H1 (cell line): ENCODE data around the gene HIGD1B. TPM values are rescaled to one million over a fixed set of nuclear protein-coding genes. Genes with fewer than 3 reads are reported as not detected.

Source experiments
- HDAC2 ChIP-seq, 2 experiments: fragments of 300-600 bp in 1 of 2; sonication (generic) in 1 of 2; IDR thresholded peaks; 2 replicates each; pipeline ENCODE4 v1.6.1; 2011 to 2012; ENCODE audit warnings: low read depth in 2 of 2, low read length in 2 of 2, mild to moderate bottlenecking in 2 of 2, moderate library complexity in 2 of 2, borderline replicate concordance in 1 of 2, inconsistent platforms in 1 of 2
- KDM1A ChIP-seq: fragments of 200-600, 300-600 bp; sonication (generic); IDR thresholded peaks from 2 replicates; pipeline ENCODE4 v1.7.1; 2016; ENCODE audit warnings: mild to moderate bottlenecking, low read length, borderline replicate concordance
- TAF1 ChIP-seq: IDR thresholded peaks from 2 replicates; pipeline ENCODE4 v1.6.1; 2011; ENCODE audit warnings: mild to moderate bottlenecking, low read depth, low read length
- polyA plus RNA-seq, 7 experiments: library from polyadenylated mRNA; depleted of rRNA in 3 of 7; stranded (reverse) in 5 of 7; unstranded in 2 of 7; fragments of >200 nt in 5 of 7; fragments of 200-250 nt in 2 of 7; gene quantifications; 1 replicate in 5 of 7; 2 replicates in 1 of 7; 4 replicates in 1 of 7; pipeline versions ENCODE4 v1.2.1 to v1.2.3, GENCODE V29; 2011 to 2013; ENCODE audit warnings: missing spikeins in 2 of 7, mixed read lengths in 2 of 7
- total RNA-seq: library from RNA; stranded (reverse); fragmentation: NEBNext Ultra II Directional; extraction: Animal tissue kit (Norgen Biotek cat#: 25700); gene quantifications from 2 replicates; pipeline ENCODE4 v1.2.1, GENCODE V29; 2021

The HIGD1B gene
- total and polyA plus RNA-seq, 2 of the 8 experiments (the other 6 are each of a cell fraction or from before 2014, with no cell fraction given), result not detected

- TF ChIP-seq KDM1A (no peak), TAF1 (no peak), HDAC2 (IDR thresholded peaks at IDR 0.05; ENCODE audit: borderline replicate concordance in 1 of 2, low read depth in 2 of 2, low read length in 2 of 2) (no peak)
Observed at GRCh38 chr17:44827863-44828262, 19.8 kb upstream of the HIGD1B start (continued).
